OCI-LY7 (cell line): ENCODE measurements around the gene NUB1. TPM values are rescaled to one million over a fixed set of nuclear protein-coding genes. Genes with fewer than 3 reads are reported as not detected.

Experiments used
- BruUV-seq: library from RNA; stranded (reverse); fragments of 400-500 nt; replicated peaks from 2 replicates; lab custom pipeline; 2021; lab: Mats Ljungman, UMichigan
- CTCF ChIA-PET: fragments of 300-600 bp; sonication (Branson Sonifier 250); formaldehyde crosslinking; loops from one replicate; lab custom pipeline; 2022; ENCODE audit warnings: antibody characterized with exemption; ENCODE audit not compliant: unreplicated experiment; lab: Charles Lee
- POLR2A ChIA-PET: fragments of 300-600 bp; sonication (Branson Sonifier 250); formaldehyde crosslinking; loops from one replicate; lab custom pipeline; 2022; ENCODE audit warnings: antibody characterized with exemption; lab: Charles Lee
- DNase-seq: peaks from one replicate; pipeline ENCODE4 v3.0.0-alpha.2; 2015; ENCODE audit warnings: low spot score
- H2AFZ ChIP-seq: fragments of 200-600 bp; sonication (generic), shearing (Covaris generic); 2 replicates; pipeline ENCODE4 v1.6.1; 2014; ENCODE audit warnings: mild to moderate bottlenecking, antibody characterized with exemption, low read length, moderate library complexity
- H3K27ac ChIP-seq: fragments of 200-600 bp; sonication (generic); 2 replicates; pipeline ENCODE4 v1.5.1; 2014; ENCODE audit warnings: mixed run types, low read depth, mild to moderate bottlenecking, moderate library complexity, low read length, inconsistent platforms; ENCODE audit not compliant: poor library complexity, severe bottlenecking
- H3K36me3 ChIP-seq: fragments of 200-600 bp; sonication (generic); 2 replicates; pipeline ENCODE4 v1.6.1; 2014; ENCODE audit warnings: mild to moderate bottlenecking, antibody characterized with exemption, low read length, moderate library complexity, mixed read lengths; ENCODE audit not compliant: insufficient read depth
- H3K4me1 ChIP-seq: fragments of 200-600 bp; sonication (generic); 2 replicates; pipeline ENCODE4 v1.5.1; 2014; ENCODE audit warnings: mild to moderate bottlenecking, low read length; ENCODE audit not compliant: insufficient read depth, poor library complexity, severe bottlenecking
- H3K4me2 ChIP-seq: fragments of 200-600 bp; sonication (generic); 2 replicates; pipeline ENCODE4 v1.6.1; 2014; ENCODE audit warnings: mild to moderate bottlenecking, low read length
- H3K4me3 ChIP-seq: fragments of 200-600 bp; sonication (generic); 2 replicates; pipeline ENCODE4 v1.5.1; 2014; ENCODE audit warnings: mild to moderate bottlenecking, low read depth, low read length; ENCODE audit not compliant: poor library complexity, severe bottlenecking
- H3K79me2 ChIP-seq: fragments of 200-600 bp; sonication (generic); 2 replicates; pipeline ENCODE4 v1.6.1; 2016; ENCODE audit warnings: low read depth, mild to moderate bottlenecking, low read length, moderate library complexity, mixed read lengths; ENCODE audit not compliant: insufficient read depth
- H3K9me2 ChIP-seq: fragments of 200-600 bp; sonication (generic); 2 replicates; pipeline ENCODE4 v1.6.1; 2016; ENCODE audit warnings: mild to moderate bottlenecking, low read length, mixed read lengths; ENCODE audit not compliant: insufficient read depth
- H3K9me3 ChIP-seq: fragments of 200-600 bp; sonication (generic); 2 replicates; pipeline ENCODE4 v1.6.1; 2014; ENCODE audit warnings: mild to moderate bottlenecking, mixed run types, low read length, mixed read lengths
- H4K20me1 ChIP-seq: fragments of 200-600 bp; sonication (generic); 2 replicates; pipeline ENCODE4 v1.6.1; 2014; ENCODE audit warnings: mild to moderate bottlenecking, antibody characterized with exemption, low read length, moderate library complexity, mixed read lengths; ENCODE audit not compliant: insufficient read depth
- CTCF ChIP-seq: fragments of 200-600 bp; sonication (generic); conservative IDR thresholded peaks from 2 replicates; pipeline ENCODE4 v1.5.1; 2014; ENCODE audit warnings: mild to moderate bottlenecking, antibody characterized with exemption, low read length, moderate library complexity, mixed read lengths
- EZH2phosphoT487 ChIP-seq: fragments of 200-600 bp; sonication (generic); IDR thresholded peaks from 2 replicates; pipeline ENCODE4 v1.6.1; 2018; ENCODE audit warnings: low read depth, borderline replicate concordance, mild to moderate bottlenecking, mixed run types, antibody characterized with exemption, low read length, moderate library complexity, mixed read lengths
- intact Hi-C: fragments of 100-400 bp; cut with micrococcal nuclease; formaldehyde crosslinking; loops from one replicate; pipeline ENCODE4 v1.10.0; 2022; ENCODE audit not compliant: unreplicated experiment
- total RNA-seq, 2 experiments: library from RNA; depleted of rRNA in 1 of 2; stranded (reverse); fragments of >200 nt in 1 of 2; shearing (Covaris generic) in 1 of 2; gene quantifications; 2 replicates each; pipeline ENCODE4 v1.2.3, GENCODE V29; 2014 to 2022

Gene NUB1
- total RNA-seq, 2 experiments from 2014 or later: 44.1 to 50.7 TPM

- BruUV-seq: no TSS peak
- no peaks in the 10 kb centered on the region for H3K36me3 ChIP-seq
- H3K27ac ChIP-seq: no peak overlapping the region
Measured at GRCh38 chr7:151391358-151391730, 49.7 kb downstream of the NUB1 start.

GRCh38 chr7:151392002-151392401 lies 50.4 kb downstream of the NUB1 start:
- Histone ChIP-seq H4K20me1 (no peaks in the 10 kb centered on the region), H3K9me3 (no peaks in the 10 kb centered on the region), H3K4me2 (no peak overlapping the region), H3K27ac (no peak overlapping the region), H3K4me3 (no peak overlapping the region), H2AFZ (no peak overlapping the region), H3K36me3 (no peaks in the 10 kb centered on the region), H3K79me2 (no peaks in the 10 kb centered on the region), H3K4me1 (no peaks in the 10 kb centered on the region), H3K9me2 (no peaks in the 10 kb centered on the region)
- ChIA-PET CTCF (no interaction called here), POLR2A (no interaction called here)
- TF ChIP-seq EZH2phosphoT487 (no peak), CTCF (no peak)
- intact Hi-C loops: no loop called here
- no TSS peak for BruUV-seq
- DNase-seq: no peak

More at GRCh38 chr7:151391358-151391730, 49.7 kb downstream of the NUB1 start:
- CTCF ChIA-PET: no interaction called here
- intact Hi-C loops: no loop called here
- no peak for DNase-seq
- TF ChIP-seq EZH2phosphoT487: no peak
- no peak for TF ChIP-seq CTCF
- Histone ChIP-seq H3K4me1 (no peaks in the 10 kb centered on the region), H3K4me3 (no peak overlapping the region), H4K20me1 (no peaks in the 10 kb centered on the region), H3K9me2 (no peaks in the 10 kb centered on the region), H3K79me2 (no peaks in the 10 kb centered on the region), H2AFZ (no peak overlapping the region), H3K9me3 (no peaks in the 10 kb centered on the region), H3K4me2 (no peak overlapping the region)
- POLR2A ChIA-PET: interaction anchor here (1.1 kb wide), 1 partner anchor 12 kb away, joined by 3 read pairs; no protein-coding TSS in a partner anchor

- H3K27ac ChIP-seq: no peak overlapping the region
- CTCF ChIA-PET: no interaction called here
- POLR2A ChIA-PET: no interaction called here
- no peak overlapping the region for H2AFZ ChIP-seq
- H3K4me2 ChIP-seq: no peak overlapping the region
- H3K36me3 ChIP-seq: no peaks in the 10 kb centered on the region
- BruUV-seq: no TSS peak
- H3K4me1 ChIP-seq: no peaks in the 10 kb centered on the region
- no peaks in the 10 kb centered on the region for H3K79me2 ChIP-seq
- H3K4me3 ChIP-seq: no peak overlapping the region
- no peaks in the 10 kb centered on the region for H4K20me1 ChIP-seq
- intact Hi-C loops: no loop called here
- no peaks in the 10 kb centered on the region for H3K9me3 ChIP-seq
- no peaks in the 10 kb centered on the region for H3K9me2 ChIP-seq
- no peak for TF ChIP-seq EZH2phosphoT487
- TF ChIP-seq CTCF: no peak
- no peak for DNase-seq
Measured at GRCh38 chr7:151392426-151392825, 50.8 kb downstream of the NUB1 start.
